Stimulated activated CD8-positive, alpha-beta memory T cell treated with anti-CD3 and anti-CD28 coated beads, Interleukin-4, amount 100 ng/mL, for 1 hour (primary cell): ENCODE results near the gene SRPK1.

Source experiments
- DNase-seq, 2 donors: peaks; one replicate each; pipeline ENCODE4 v3.0.0-alpha.2; 2020; ENCODE audit warnings: low read depth in 2 of 2, low spot score in 1 of 2

The SRPK1 gene

DNA sequence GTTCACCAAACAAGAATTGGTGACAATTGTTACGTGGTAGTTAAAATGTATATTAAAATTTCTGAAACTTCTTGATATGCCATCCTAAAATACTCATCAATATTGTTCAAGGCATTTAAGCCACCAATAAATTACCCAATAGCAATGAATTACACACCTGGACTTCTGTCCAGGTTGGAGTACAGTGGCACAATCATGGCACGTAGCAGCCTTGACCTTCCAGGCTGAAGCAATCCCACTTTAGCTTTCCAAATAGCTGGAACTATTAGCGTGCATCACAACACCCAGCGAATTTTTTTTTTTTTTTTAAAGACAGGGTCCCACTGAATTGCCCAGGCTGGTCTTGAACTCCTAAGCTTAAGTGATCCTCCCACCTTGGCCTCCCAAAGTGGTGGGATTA is 17.2 kb downstream of the SRPK1 start:
- DNase-seq: no peak

DNA sequence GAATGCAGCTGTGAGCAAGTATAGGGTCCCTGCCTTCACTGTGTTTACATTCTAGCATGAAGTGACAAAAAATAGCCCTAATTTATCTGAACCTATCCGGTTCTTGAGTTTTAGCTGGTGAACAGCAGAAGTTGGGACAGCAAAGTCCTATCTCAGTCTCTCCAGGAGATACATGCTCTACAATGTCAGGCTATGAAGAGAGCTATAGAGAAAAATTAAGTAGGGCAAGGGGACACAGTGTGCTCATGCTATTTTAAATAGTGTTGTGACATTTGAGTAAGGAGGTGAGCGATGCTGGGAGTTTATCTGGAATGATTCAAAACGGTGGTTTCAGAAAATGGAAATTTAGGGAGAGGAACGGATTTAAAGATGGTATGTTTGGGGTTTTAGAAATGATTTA is 20.4 kb downstream of the SRPK1 start:
- DNase-seq: no peak

DNA sequence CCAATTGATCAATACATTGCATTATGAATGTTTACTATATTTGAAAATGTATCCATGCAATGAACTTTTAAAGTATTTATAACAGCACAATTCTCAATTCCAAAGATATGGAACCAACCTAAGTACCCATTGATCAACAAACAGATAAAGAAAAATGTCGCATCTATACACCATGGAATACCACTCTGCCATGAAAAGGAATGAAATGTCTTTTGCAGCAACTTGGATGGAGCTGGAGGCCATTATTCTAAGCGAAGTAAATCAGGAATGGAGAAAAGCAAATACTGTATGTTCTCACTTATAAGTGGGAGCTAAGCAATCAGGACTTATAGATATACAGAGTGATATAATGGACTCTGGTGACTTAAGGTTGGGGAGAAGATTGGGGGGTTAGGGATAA is 22.9 kb downstream of the SRPK1 start:
- DNase-seq: no peak

- no peak for DNase-seq
These were observed 23.4 kb downstream of the SRPK1 start for GRCh38 chr6:35897486-35897885.

- no peak for DNase-seq
These were observed 23.9 kb downstream of the SRPK1 start for GRCh38 chr6:35897036-35897435.

DNA sequence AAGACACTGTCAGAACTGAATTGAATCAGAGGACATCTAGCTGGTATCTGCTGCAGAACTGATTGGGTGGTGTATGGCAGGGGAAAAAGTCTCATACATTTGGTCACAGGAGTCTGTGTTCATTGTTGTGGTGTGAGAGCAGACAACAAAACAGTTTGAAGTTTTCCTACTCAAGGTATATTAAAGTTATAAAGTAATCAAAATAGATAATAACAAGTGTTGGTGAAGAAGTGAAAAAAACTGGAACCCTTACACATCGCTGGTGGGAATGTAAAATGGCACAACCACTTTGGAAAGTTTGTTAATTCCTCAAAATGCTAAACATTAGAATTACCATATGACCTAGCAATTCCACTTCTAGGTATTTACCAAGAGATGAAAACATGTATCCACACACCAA is 24.7 kb downstream of the SRPK1 start:
- DNase-seq: no peak

- no peak for DNase-seq
These were observed 25.3 kb downstream of the SRPK1 start for GRCh38 chr6:35895560-35895959.

DNA sequence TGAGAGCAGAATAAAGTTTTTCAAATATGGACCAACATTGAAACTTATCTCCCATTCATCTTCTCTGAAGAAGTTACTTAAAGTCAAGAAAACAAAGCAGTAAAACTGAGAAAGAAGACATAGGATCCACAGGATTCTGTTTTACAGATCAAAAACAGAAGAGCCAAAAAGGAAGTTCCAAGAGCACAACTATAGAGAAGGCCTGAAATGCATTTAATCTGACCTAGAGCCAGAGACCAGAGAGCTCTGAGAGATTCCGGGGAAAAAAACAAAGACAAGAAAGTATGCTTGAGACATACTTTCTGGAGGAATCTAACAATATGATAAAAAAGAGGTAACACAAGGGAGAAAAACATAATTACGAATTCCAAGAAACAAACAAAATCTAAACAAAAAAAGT is 26.1 kb downstream of the SRPK1 start:
- DNase-seq: no peak

GRCh38 chr6:35893246-35893645 is 27.7 kb downstream of the SRPK1 start:
- no peak for DNase-seq

DNA sequence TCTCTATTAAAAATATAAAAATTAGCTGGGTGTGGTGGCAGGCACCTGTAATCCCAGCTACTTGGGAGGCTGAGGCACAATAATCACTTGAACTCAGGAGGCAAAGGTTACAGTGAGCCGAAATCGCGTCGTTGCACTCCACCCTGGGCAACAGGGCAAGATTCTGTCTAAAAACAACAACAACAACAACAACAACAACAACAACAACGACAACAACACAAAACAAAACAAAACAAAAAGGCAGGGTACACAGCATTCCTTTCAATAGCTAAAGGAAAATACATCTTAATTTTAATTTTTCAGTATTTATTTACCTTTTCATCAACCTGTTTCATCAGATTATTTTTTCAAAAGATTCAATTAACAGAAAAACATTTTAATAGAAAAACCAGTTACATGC is 28.4 kb downstream of the SRPK1 start:
- DNase-seq: no peak

DNA sequence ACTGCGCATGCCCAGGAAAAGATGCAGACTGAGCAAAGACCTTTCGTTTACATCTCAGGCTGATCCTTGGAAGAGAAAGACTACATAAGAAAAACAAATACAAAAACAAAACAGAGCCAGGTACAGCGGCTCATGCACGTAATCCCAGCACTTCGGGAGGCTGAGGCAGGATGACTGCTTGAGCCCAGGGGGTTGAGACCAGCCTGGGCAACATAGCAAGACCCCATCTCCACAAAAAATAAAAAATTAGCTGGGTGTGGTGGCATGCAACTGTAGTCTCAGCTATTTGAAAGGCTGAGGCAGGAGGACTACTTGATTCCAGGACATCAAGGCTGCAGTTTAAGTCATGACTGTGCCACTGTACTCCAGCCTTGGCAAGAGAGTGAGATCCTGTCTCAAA is 41.7 kb downstream of the SRPK1 start:
- DNase-seq: no peak

GRCh38 chr6:35876902-35877301 is 44.0 kb downstream of the SRPK1 start:
- DNase-seq: no peak

GRCh38 chr6:35874730-35875129 is 46.2 kb downstream of the SRPK1 start:
- DNase-seq: no peak

DNA sequence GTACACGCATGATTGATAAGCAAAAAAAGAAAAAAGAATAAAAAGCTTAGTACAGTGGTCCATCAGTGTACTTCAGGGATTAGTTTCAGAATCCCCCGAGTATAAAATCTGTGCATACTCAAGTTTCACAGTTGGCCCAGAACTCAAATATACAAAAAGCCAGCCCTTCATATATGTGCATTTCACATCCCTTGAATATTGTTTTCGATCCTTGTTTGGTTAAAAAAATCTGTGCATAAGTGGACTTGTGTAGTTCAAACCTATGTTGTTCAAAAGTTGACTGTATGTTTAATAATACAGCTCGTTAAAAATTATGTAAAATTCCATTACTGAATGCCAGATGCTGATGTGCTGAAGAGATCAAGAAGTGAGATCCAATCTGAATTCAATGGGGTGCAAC is 61.5 kb downstream of the SRPK1 start:
- DNase-seq: no peak

DNA sequence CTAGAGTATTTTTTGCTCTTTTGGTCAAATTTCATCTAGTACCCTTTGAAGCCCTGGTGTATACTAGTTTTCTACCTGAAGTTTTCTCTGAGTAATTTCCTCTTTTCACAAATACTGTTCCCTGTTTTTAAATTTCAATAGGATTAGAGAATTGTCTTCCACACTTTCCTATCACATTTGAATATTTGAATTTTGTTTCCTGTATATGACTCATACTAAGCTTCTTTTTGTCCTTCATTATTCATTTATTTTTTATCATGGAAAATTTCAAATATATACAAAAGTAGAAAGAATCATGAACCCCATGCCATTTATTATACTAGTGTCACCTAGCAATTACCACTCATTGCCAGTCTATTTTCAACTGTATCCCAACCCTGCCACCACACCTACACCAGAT is 63.0 kb downstream of the SRPK1 start:
- DNase-seq: no peak

DNA sequence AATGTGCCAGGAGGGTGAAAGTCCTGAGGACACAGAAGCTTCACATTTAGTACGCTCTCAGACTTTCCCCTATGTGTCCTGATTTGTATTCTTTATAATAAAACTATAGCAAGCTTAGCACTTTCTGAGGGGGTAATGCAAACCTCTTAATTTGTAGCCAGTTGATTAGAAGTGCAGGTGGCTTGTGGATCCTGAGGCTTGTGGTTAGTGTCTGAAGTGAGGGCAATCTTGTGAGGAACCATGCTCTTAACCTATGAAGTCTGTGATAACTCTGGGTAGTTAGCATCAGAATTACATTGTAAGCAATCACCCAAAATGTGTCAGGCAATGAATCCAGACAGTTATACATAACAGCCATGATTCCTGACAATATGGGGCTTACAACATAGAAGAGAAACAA is 64.6 kb downstream of the SRPK1 start:
- no peak for DNase-seq

GRCh38 chr6:35852994-35853393 is 67.9 kb downstream of the SRPK1 start:
- DNase-seq: no peak

GRCh38 chr6:35850208-35850607 is 70.7 kb downstream of the SRPK1 start:
- no peak for DNase-seq

DNA sequence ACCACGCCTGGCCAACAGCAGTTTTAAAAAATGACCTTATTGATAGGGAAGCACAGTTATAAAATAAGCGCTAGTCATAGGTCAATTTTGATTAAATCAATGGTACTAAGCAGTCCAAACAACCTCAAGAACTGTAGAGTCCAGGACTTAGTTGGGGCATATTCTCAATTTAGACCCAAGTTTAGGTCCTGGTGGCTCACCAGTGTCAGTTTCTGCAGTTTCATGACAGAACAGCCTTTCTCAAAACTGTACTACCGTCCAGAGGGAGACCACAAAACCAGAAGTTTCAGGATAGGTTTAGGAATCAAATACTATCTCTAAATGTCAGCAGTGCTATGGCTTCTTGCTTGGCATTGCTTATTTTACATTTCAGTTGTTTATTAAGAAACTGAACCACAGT is 76.6 kb downstream of the SRPK1 start:
- no peak for DNase-seq

DNA sequence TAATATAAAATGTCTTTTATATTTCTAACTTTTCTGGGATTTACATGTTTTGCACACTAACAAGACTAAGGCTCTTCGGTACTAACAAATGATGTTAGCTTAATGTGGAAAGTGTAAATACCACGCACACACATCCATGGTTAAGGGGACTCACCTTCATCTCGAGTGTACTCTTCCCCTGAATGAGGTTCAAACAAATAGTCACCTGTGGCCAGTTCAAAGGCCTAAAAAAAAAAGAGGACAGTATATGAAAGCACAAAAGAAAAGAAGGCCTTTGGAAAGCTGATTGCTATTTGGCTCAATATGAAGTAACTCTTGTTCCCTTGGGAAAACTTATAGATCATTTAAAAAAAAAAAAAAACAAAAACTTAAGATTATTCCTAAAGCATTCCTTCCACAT is 78.5 kb downstream of the SRPK1 start:
- no peak for DNase-seq

DNA sequence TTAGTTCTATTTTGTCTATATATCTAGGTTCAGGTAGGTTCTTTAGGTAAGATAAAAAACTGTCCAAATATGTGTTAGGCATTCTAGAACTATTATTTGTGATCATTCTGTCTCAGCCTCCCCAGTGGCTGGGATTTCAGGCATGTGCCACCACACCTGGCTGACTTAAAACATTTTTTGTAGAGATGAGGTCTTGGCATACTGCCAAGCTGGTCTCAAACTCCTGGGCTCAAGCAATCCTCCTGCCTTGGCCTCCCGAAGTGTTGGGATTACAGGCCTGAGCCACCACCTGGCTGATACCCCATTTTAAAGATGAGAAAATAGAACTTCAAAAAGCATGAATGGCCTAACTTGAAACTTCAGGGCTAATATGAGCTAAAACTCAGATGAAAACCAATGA is 81.9 kb downstream of the SRPK1 start:
- no peak for DNase-seq

DNA sequence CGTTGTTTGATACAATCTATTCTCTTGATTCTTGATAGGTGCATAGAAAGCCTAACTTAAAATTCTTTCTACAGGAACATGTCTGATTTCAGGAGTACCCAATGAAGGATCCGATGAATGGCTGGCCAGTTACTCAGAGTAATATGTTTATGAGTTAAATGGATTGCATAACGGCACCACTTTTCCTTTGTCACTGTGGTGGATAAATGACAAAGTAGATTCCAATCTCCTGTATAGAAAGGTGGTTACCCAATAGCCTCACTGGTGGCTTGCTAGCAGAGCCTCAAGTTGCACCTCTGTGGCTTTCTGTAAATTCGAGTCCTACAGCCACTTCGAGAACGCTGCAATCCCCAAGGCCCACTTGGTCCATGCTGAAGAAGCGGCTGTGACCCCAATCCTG is 87.4 kb downstream of the SRPK1 start:
- DNase-seq: no peak

DNA sequence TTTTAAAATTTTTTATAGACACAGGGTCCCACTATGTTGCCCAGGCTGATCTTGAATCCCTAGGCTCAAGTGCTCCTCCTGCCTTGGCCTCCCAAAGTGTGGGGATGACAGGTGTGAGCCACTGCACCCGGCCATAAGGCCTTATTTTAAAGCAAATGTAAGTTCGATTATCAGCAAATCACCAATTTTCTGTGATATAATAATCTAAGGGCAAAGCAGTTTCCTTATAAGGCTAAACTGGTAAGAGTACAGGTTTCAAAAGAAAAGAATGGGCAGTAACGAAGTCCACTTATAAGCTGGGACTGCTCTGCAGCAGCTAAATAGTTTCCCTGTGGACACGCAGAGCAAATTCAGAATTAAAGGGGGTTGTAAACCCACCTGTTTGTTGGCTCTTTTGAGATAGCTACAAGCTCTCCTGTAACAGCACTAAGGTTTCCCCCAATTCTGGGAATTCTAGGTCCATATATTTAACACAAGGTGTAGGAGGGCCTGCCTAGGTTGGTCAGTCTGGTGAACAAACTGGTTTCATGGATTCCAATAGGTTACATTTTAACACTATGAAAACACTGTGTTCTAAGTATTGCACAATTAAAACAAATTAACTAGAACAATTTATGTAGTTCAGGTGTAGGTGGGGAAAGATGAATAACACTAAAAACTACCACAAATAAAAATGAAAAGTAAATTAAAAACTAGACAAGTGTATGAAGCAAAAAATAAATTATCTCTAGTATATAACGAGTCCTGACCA is 89.5 kb downstream of the SRPK1 start:
- DNase-seq: no peak

GRCh38 chr6:35829306-35829705 is 91.6 kb downstream of the SRPK1 start:
- DNase-seq: no peak
